HEK293 (cell line): ENCODE measurements around the gene CHST3.

Experiments used
- ATF2 ChIP-seq: fragments of 450-650 bp; formaldehyde crosslinking; IDR thresholded peaks from 2 replicates; pipeline ENCODE4 v1.5.1; 2016; ENCODE audit warnings: missing biosample characterization, missing genetic modification characterization, low read depth
- FEZF1 ChIP-seq: fragments of 450-650 bp; formaldehyde crosslinking; IDR thresholded peaks from 2 replicates; pipeline ENCODE4 v1.5.1; 2016; ENCODE audit warnings: missing biosample characterization, missing genetic modification characterization
- GFI1B ChIP-seq: fragments of 450-650 bp; formaldehyde crosslinking; IDR thresholded peaks from 2 replicates; pipeline ENCODE4 v1.5.1; 2016; ENCODE audit warnings: missing biosample characterization, missing genetic modification characterization
- GLI4 ChIP-seq: fragments of 450-650 bp; formaldehyde crosslinking; IDR thresholded peaks from 2 replicates; pipeline ENCODE4 v1.5.1; 2016; ENCODE audit warnings: missing biosample characterization, missing genetic modification characterization
- PRDM2 ChIP-seq: fragments of 450-650 bp; formaldehyde crosslinking; IDR thresholded peaks from 2 replicates; pipeline ENCODE4 v1.5.1; 2016; ENCODE audit warnings: missing biosample characterization, missing genetic modification characterization, borderline replicate concordance
- SP3 ChIP-seq: fragments of 450-650 bp; formaldehyde crosslinking; IDR thresholded peaks from 2 replicates; pipeline ENCODE4 v1.5.1; 2016; ENCODE audit warnings: missing biosample characterization, missing genetic modification characterization
- ZFP69B ChIP-seq: fragments of 450-650 bp; formaldehyde crosslinking; IDR thresholded peaks from 2 replicates; pipeline ENCODE4 v1.5.1; 2016; ENCODE audit warnings: missing biosample characterization, missing genetic modification characterization
- ZNF280D ChIP-seq: fragments of 450-650 bp; formaldehyde crosslinking; IDR thresholded peaks from 2 replicates; pipeline ENCODE4 v1.5.1; 2016; ENCODE audit warnings: missing biosample characterization, missing genetic modification characterization
- ZNF292 ChIP-seq: fragments of 450-650 bp; formaldehyde crosslinking; IDR thresholded peaks from 2 replicates; pipeline ENCODE4 v1.5.1; 2016; ENCODE audit warnings: low read depth, missing biosample characterization, missing genetic modification characterization, borderline replicate concordance
- ZNF324 ChIP-seq: fragments of 450-650 bp; formaldehyde crosslinking; IDR thresholded peaks from 2 replicates; pipeline ENCODE4 v1.5.1; 2016; ENCODE audit warnings: missing biosample characterization, missing genetic modification characterization
- ZNF366 ChIP-seq: fragments of 450-650 bp; formaldehyde crosslinking; conservative IDR thresholded peaks from 2 replicates; pipeline ENCODE4 v1.5.1; 2016; ENCODE audit warnings: missing biosample characterization, missing genetic modification characterization
- ZNF473 ChIP-seq: fragments of 450-650 bp; formaldehyde crosslinking; IDR thresholded peaks from 2 replicates; pipeline ENCODE4 v1.5.1; 2017; ENCODE audit warnings: missing biosample characterization, missing genetic modification characterization
- ZNF704 ChIP-seq: fragments of 450-650 bp; formaldehyde crosslinking; IDR thresholded peaks from 2 replicates; pipeline ENCODE4 v1.5.1; 2016; ENCODE audit warnings: missing biosample characterization, missing genetic modification characterization
- ZNF792 ChIP-seq: fragments of 450-650 bp; formaldehyde crosslinking; IDR thresholded peaks from 2 replicates; pipeline ENCODE4 v1.5.1; 2016; ENCODE audit warnings: missing biosample characterization, missing genetic modification characterization

The CHST3 gene

GRCh38 chr10:72058989-72059842 lies 95.0 kb downstream of the CHST3 start (continued):
- TF ChIP-seq PRDM2 (tag by site-specific recombination): no peak
- TF ChIP-seq ZFP69B (tag by site-specific recombination): no peak
- TF ChIP-seq GLI4: no peak
- no peak for TF ChIP-seq ATF2 (tag by site-specific recombination)
- TF ChIP-seq ZNF280D (tag by site-specific recombination): no peak
- no peak for TF ChIP-seq ZNF292
- TF ChIP-seq ZNF704 (tag by site-specific recombination): no peak
- TF ChIP-seq ZNF473: no peak
- TF ChIP-seq ZNF366: no peak
- TF ChIP-seq FEZF1 (tag by site-specific recombination): peak; percentile 25; the same call in 1 of the 2 replicates
- TF ChIP-seq ZNF324: no peak
- no peak for TF ChIP-seq GFI1B (tag by site-specific recombination)
- TF ChIP-seq SP3 (tag by site-specific recombination): no peak
- no peak for TF ChIP-seq ZNF792 (tag by site-specific recombination)
- TF ChIP-seq, all 188 proteins: peak for 19
